Measurements from ENCODE around the gene SLC2A11. TPM values are rescaled to one million over a fixed set of nuclear protein-coding genes. Genes with fewer than 3 reads are reported as not detected.

SLC2A11 gene
- total and polyA plus RNA-seq, 9 of the 15 experiments (the other 6 are each of a cell fraction or from before 2014, with no cell fraction given), result 0.44 to 2.7 (median 2.1) TPM

- no peaks in the 10 kb centered on the region for H3K9me3 ChIP-seq (replicated peaks; ENCODE audit: control insufficient read depth, insufficient read depth, low read depth, low read length)
- intact Hi-C loops (cut with micrococcal nuclease), result no loop called here
- peaks cover 61% of the 10 kb centered on the region; the same call in 2 of the 3 replicates for H3K36me3 ChIP-seq (ENCODE audit: control insufficient read depth, insufficient read depth, low read length)
- H2AFZ ChIP-seq (ENCODE audit: low read depth, low read length), result no peak overlapping the region
- DNase-seq (ENCODE audit: extremely low read depth in 1 of 4, low spot score in 3 of 4), result no peak
- H3K9me1 ChIP-seq (ENCODE audit: control insufficient read depth, insufficient read depth, low read length), result no peaks in the 10 kb centered on the region
- BruUV-seq (replicated peaks), result no TSS peak
- H3K4me3 ChIP-seq, result no peak overlapping the region
- H3K4me1 ChIP-seq (replicated peaks in 1 of 2; ENCODE audit: control insufficient read depth in 2 of 2, insufficient read depth in 2 of 2, low read length in 2 of 2), result peaks cover 0 to 13% of the 10 kb centered on the region in 2 experiments; a peak in 2 of 5 replicates
- no peak for TF ChIP-seq ZNF766 (CRISPR knock-in tag; conservative IDR thresholded peaks at IDR 0.05)
- no peaks in the 10 kb centered on the region for H3K27me3 ChIP-seq (ENCODE audit: control insufficient read depth in 2 of 2, insufficient read depth in 2 of 2, low read length in 2 of 2)
- no peak for FAIRE-seq
- POLR2A ChIA-PET, result interaction anchor here (0.6 kb wide), 2 partner anchors 205 to 1130 kb away, joined by 3 read pairs; no protein-coding TSS in a partner anchor
- in situ Hi-C loops (cut with MboI), result no loop called here
- WGBS (ENCODE audit: insufficient coverage, low coverage, missing lambda C conversion rate), result 81% methylated on average over 4 of the region's 10 CpGs
- no peaks in the 10 kb centered on the region; the same call in 1 of the 2 replicates for H4K20me1 ChIP-seq (replicated peaks; ENCODE audit: control insufficient read depth, insufficient read depth, low read length)
- no peaks in the 10 kb centered on the region for H3K79me2 ChIP-seq (ENCODE audit: control insufficient read depth, insufficient read depth, low read length)
- ATAC-seq, result no peak
- no peak overlapping the region for H3K4me2 ChIP-seq (ENCODE audit: insufficient read depth, low read length)
- CTCF ChIA-PET (ENCODE audit: low intra/inter-chr PET ratio), result no interaction called here
- no peak overlapping the region; a peak in 1 of 4 replicates for H3K9ac ChIP-seq (ENCODE audit: insufficient read depth in 1 of 2, low read depth in 2 of 2, low read length in 2 of 2)
- no peak overlapping the region for H3K27ac ChIP-seq (ENCODE audit: extremely low read depth, low read depth, low read length)
These were observed 25.9 kb upstream of the SLC2A11 start for GRCh38 chr22:23831781-23832180.

DNA sequence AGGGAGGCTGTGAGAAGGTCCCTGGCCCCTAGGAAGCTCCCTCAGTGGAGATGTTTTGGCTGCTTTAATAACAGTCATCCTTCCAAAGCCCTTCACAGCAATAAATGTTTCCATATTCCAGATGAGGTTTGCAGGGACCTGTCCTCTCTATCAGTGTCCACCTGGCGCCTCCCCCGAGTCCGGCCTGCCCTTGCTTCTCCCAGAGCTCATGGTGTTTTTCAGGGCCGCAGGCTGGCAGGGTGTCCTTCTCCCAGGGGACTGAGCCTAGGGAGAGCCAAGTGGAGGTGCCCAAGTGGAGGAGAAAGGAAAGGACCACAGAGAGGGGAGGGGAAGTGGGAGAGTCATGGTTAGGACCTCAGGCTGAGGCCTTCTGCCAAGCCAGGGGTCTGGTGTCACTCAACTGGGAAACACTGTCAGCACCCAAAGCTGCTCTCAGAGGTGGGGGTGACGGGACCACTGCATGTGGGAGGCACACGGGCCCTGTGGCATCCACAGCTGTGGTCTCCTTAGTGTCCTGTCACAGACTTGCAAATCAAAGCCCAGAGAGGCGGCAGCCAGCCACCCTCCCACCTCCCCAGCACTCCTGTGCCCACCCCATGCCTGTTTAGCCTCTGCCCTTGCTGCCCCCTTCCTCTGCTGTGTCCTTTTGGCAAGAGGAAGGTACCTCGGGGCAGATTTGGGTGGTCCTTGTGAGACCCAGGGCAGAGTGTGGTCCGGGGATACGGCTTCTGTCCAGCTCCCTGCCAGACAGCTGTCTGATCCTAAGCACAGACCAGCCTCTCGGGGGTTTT lies 25.3 kb upstream of the SLC2A11 start:
- ChIA-PET CTCF (ENCODE audit: low intra/inter-chr PET ratio) (no interaction called here), POLR2A (interaction anchor here (0.6 kb wide), 1 partner anchor 204 kb away, joined by 3 read pairs; no protein-coding TSS in a partner anchor)
- ATAC-seq (no peak), FAIRE-seq (no peak), DNase-seq (ENCODE audit: extremely low read depth in 1 of 4, low spot score in 3 of 4) (no peak)
- no peak overlapping the region for H3K4me2 ChIP-seq (ENCODE audit: insufficient read depth, low read length)
- H3K79me2 ChIP-seq (ENCODE audit: control insufficient read depth, insufficient read depth, low read length), result no peaks in the 10 kb centered on the region
- H3K27ac ChIP-seq (ENCODE audit: extremely low read depth, low read depth, low read length), result no peak overlapping the region
- H4K20me1 ChIP-seq (replicated peaks; ENCODE audit: control insufficient read depth, insufficient read depth, low read length), result no peaks in the 10 kb centered on the region; the same call in 1 of the 2 replicates
- intact Hi-C loops (cut with micrococcal nuclease), result no loop called here
- no peaks in the 10 kb centered on the region for H3K9me1 ChIP-seq (ENCODE audit: control insufficient read depth, insufficient read depth, low read length)
- H2AFZ ChIP-seq (ENCODE audit: low read depth, low read length), result no peak overlapping the region
- no TSS peak for BruUV-seq (replicated peaks)
- TF ChIP-seq GTF2F1 (IDR thresholded peaks at IDR 0.05; ENCODE audit: low read depth, low read length) (no peak), HDAC6 (IDR thresholded peaks at IDR 0.05; ENCODE audit: low read depth, low read length) (no peak), ZNF174 (CRISPR knock-in tag; IDR thresholded peaks at IDR 0.05) (no peak), CCNT2 (IDR thresholded peaks at IDR 0.05; ENCODE audit: borderline replicate concordance, extremely low read depth, insufficient read length, low read depth, low read length) (no peak), ZNF589 (CRISPR knock-in tag; IDR thresholded peaks at IDR 0.05; ENCODE audit: low read depth) (no peak), ZNF263 (CRISPR knock-in tag; IDR thresholded peaks at IDR 0.05; ENCODE audit: borderline replicate concordance) (no peak)
- H3K27me3 ChIP-seq (ENCODE audit: control insufficient read depth in 2 of 2, insufficient read depth in 2 of 2, low read length in 2 of 2), result no peaks in the 10 kb centered on the region
- no peak overlapping the region for H3K4me3 ChIP-seq
- 76% methylated on average over 8 of the region's 11 CpGs for WGBS (ENCODE audit: insufficient coverage, low coverage, missing lambda C conversion rate)
- H3K9ac ChIP-seq (ENCODE audit: insufficient read depth in 1 of 2, low read depth in 2 of 2, low read length in 2 of 2), result no peak overlapping the region; a peak in 1 of 4 replicates
- H3K4me1 ChIP-seq (replicated peaks in 1 of 2; ENCODE audit: control insufficient read depth in 2 of 2, insufficient read depth in 2 of 2, low read length in 2 of 2), result peaks cover 0 to 20% of the 10 kb centered on the region in 2 experiments; a peak in 3 of 5 replicates
- no peaks in the 10 kb centered on the region for H3K9me3 ChIP-seq (replicated peaks; ENCODE audit: control insufficient read depth, insufficient read depth, low read depth, low read length)
- H3K36me3 ChIP-seq (ENCODE audit: control insufficient read depth, insufficient read depth, low read length), result peaks cover 55% of the 10 kb centered on the region; the same call in 2 of the 3 replicates
- in situ Hi-C loops (cut with MboI), result no loop called here
